ENCODE results near the gene COPS6. TPM values are rescaled to one million over a fixed set of nuclear protein-coding genes. Genes with fewer than 3 reads are reported as not detected.
"Not testable (repeated sequence)": the region's sequence is repeated elsewhere in the genome, so short reads cannot be mapped to it uniquely, and the experiment has no call there.

COPS6 gene
- total RNA-seq, 2 donors from 2014 or later = 109 to 121 TPM

DNA sequence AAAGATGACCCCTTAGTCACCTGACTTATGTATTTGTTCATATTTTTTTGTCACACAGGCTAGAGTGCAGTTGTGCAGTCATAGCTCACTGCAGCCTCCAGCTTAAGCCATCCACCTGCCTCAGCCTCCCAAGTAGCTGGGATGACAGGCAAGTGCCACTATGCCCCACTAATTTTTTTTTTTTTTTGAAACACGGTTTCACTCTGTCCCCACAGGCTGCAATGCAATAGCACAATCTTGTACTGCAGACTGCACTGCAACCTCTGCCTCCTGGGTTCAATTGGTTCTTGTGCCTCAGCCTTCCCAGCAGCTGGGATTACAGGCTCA lies 39.8 kb downstream of the COPS6 start:
- H3K27me3 ChIP-seq (ENCODE audit: control insufficient read depth, insufficient read depth, low read length, poor library complexity, severe bottlenecking) = peaks cover 12% of the 10 kb centered on the region
- DNase-seq = no peak
- peaks cover 27% of the 10 kb centered on the region for H3K27me3 Mint-ChIP-seq (ENCODE audit: insufficient read depth)
- no peak overlapping the region for H3K27ac Mint-ChIP-seq
- no peak overlapping the region for H3K9ac ChIP-seq (ENCODE audit: extremely low read depth, low read length, poor library complexity, severe bottlenecking)
- no peaks in the 10 kb centered on the region for H3K9me3 Mint-ChIP-seq
- no peaks in the 10 kb centered on the region for H3K9me3 ChIP-seq (ENCODE audit: control insufficient read depth, low read length)
- no peak overlapping the region for H3K27ac ChIP-seq (ENCODE audit: low read depth, low read length)
- WGBS, 2 experiments (ENCODE audit: insufficient coverage in 1 of 2, insufficient read length in 1 of 2) = 97% methylated on average over 1 of the region's 1 CpG; no CpG with 5 or more reads in 1 of the 2 experiments
- H3K4me1 ChIP-seq (ENCODE audit: control insufficient read depth, insufficient read depth, low read length) = no peaks in the 10 kb centered on the region
- TF ChIP-seq, protein P1, sequence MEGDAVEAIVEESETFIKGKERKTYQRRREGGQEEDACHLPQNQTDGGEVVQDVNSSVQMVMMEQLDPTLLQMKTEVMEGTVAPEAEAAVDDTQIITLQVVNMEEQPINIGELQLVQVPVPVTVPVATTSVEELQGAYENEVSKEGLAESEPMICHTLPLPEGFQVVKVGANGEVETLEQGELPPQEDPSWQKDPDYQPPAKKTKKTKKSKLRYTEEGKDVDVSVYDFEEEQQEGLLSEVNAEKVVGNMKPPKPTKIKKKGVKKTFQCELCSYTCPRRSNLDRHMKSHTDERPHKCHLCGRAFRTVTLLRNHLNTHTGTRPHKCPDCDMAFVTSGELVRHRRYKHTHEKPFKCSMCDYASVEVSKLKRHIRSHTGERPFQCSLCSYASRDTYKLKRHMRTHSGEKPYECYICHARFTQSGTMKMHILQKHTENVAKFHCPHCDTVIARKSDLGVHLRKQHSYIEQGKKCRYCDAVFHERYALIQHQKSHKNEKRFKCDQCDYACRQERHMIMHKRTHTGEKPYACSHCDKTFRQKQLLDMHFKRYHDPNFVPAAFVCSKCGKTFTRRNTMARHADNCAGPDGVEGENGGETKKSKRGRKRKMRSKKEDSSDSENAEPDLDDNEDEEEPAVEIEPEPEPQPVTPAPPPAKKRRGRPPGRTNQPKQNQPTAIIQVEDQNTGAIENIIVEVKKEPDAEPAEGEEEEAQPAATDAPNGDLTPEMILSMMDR (conservative IDR thresholded peaks at IDR 0.05) = no peak
- H3K36me3 ChIP-seq (ENCODE audit: control insufficient read depth, insufficient read depth, low read length) = no peaks in the 10 kb centered on the region
- H3K36me3 Mint-ChIP-seq (ENCODE audit: low read depth) = no peaks in the 10 kb centered on the region
- H3K4me1 Mint-ChIP-seq = peaks cover 3% of the 10 kb centered on the region
- no peak overlapping the region for H3K4me3 Mint-ChIP-seq
- no peak overlapping the region for H3K4me3 ChIP-seq (ENCODE audit: low read length)

DNA sequence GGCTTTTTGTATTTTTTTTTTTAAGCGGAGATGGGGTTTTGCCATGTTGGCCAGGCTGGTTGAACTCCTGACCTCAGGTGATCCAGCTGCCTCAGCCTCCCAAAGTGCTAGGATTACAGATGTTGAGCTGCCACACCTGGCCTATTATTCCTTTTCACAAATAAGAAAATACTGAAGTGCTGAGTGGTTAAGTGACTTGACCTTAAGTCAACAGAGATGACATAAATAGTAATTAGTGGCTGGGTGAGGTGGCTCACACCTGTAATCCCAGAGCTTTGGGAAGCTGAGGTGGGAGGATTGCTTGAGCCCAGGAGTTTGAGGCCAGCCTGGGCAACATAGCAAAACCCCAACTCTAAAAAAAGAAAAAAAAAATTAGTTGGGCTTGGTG lies 41.4 kb downstream of the COPS6 start:
- not testable (repeated sequence) for H3K4me1 ChIP-seq (ENCODE audit: control insufficient read depth, insufficient read depth, low read length); H3K9me3 ChIP-seq (ENCODE audit: control insufficient read depth, low read length); H3K4me3 Mint-ChIP-seq; H3K9ac ChIP-seq (ENCODE audit: extremely low read depth, low read length, poor library complexity, severe bottlenecking); DNase-seq; H3K36me3 ChIP-seq (ENCODE audit: control insufficient read depth, insufficient read depth, low read length); H3K4me3 ChIP-seq (ENCODE audit: low read length); H3K27ac ChIP-seq (ENCODE audit: low read depth, low read length); H3K36me3 Mint-ChIP-seq (ENCODE audit: low read depth); H3K27ac Mint-ChIP-seq; H3K4me1 Mint-ChIP-seq; H3K9me3 Mint-ChIP-seq
- H3K27me3 ChIP-seq (ENCODE audit: control insufficient read depth, insufficient read depth, low read length, poor library complexity, severe bottlenecking) = peaks cover 12% of the 10 kb centered on the region
- H3K27me3 Mint-ChIP-seq (ENCODE audit: insufficient read depth) = peaks cover 27% of the 10 kb centered on the region
- 83 to 96% methylated on average over 1 of the region's 1 CpG for WGBS, 2 experiments (ENCODE audit: insufficient coverage in 1 of 2, insufficient read length in 1 of 2)

DNA sequence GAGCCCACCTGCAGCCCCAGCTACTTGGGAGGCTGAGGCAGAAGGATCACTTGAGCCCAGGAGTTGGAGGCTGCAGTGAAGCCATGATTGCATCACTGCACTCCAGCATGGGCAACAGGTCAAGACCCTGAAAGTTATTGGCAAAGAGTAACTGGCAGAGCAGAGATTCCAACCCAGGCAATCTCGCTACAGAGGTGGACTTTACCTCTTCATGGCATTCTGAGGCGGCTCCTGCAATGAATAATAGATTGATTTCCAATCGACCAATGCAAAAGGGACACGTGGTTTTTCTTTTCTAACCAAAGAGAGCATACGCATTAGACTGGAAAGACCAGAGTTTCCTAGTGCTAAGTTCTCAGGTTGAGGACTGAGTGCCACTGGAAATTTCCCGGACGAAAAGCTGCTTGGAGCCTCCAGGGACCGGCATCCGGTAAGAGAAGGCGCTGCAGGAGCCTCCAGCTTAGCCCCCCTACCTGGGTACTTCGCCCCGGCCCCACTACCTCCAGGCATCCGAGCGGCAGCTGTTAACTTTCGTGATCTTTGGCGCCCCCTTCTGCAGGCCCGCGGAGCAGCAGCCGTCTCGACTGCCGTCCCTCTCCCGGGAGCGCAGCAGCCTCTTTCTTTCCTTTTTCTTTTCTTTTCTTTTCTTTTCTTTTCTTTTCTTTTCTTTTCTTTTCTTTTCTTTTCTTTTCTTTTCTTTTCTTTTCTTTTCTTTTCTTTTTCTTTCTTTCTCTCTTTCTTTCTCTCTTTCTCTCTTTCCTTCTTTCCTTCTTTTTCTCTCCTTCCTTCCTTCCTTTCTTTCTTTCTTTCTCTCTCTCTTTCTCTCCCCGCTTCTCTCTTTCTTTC lies 42.1 kb downstream of the COPS6 start:
- H3K27ac Mint-ChIP-seq = no peak overlapping the region
- H3K36me3 Mint-ChIP-seq (ENCODE audit: low read depth) = no peaks in the 10 kb centered on the region
- peak overlapping the region; percentile 52 for H3K4me3 ChIP-seq (ENCODE audit: low read length)
- no peak overlapping the region for H3K9ac ChIP-seq (ENCODE audit: extremely low read depth, low read length, poor library complexity, severe bottlenecking)
- H3K27me3 ChIP-seq (ENCODE audit: control insufficient read depth, insufficient read depth, low read length, poor library complexity, severe bottlenecking) = peaks cover 12% of the 10 kb centered on the region
- no peaks in the 10 kb centered on the region for H3K36me3 ChIP-seq (ENCODE audit: control insufficient read depth, insufficient read depth, low read length)
- peaks cover 30% of the 10 kb centered on the region for H3K27me3 Mint-ChIP-seq (ENCODE audit: insufficient read depth)
- H3K4me1 ChIP-seq (ENCODE audit: control insufficient read depth, insufficient read depth, low read length) = no peaks in the 10 kb centered on the region
- H3K27ac ChIP-seq (ENCODE audit: low read depth, low read length) = no peak overlapping the region
- no peaks in the 10 kb centered on the region for H3K9me3 Mint-ChIP-seq
- WGBS, 2 experiments (ENCODE audit: insufficient coverage in 1 of 2, insufficient read length in 1 of 2) = 19 to 27% methylated on average over 15 to 24 of the region's 24 CpGs
- no peaks in the 10 kb centered on the region for H3K9me3 ChIP-seq (ENCODE audit: control insufficient read depth, low read length)
- no peak overlapping the region for H3K4me3 Mint-ChIP-seq
- TF ChIP-seq, protein P1 (conservative IDR thresholded peaks at IDR 0.05) = peak; percentile 93
- peaks cover 3% of the 10 kb centered on the region for H3K4me1 Mint-ChIP-seq
- peak; percentile 98 for DNase-seq

Measured in endodermal cell (in vitro differentiated cells).